HG03439 (cell line): ENCODE data around the gene SLC9A4.

Source experiments
- ATAC-seq: cut with Tn5 transposase; IDR thresholded peaks from one replicate; pipeline ENCODE4 v1.9.1; 2021; ENCODE audit warnings: mild to moderate bottlenecking, moderate library complexity; ENCODE audit not compliant: unreplicated experiment

Gene SLC9A4

DNA sequence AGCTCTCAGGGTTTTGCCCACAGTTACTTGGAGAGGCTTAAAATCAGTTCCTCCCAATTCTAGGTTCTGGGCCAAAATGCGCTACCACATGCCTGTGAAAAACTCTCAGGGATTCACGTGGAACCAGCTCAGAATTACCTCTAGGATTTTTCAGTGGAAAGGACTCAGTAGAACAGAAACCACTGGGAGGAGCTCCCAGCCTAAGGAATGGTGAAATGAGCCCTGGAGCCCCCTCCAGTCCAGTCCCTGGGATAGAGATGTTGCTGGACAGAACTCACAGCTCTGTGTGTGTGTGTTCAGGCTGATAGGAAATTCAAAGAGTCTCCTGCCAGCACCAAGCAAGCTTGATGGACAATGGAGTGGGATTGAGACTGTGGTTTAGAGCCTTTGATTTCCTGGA lies 21.1 kb upstream of the SLC9A4 start:
- no peak for ATAC-seq

DNA sequence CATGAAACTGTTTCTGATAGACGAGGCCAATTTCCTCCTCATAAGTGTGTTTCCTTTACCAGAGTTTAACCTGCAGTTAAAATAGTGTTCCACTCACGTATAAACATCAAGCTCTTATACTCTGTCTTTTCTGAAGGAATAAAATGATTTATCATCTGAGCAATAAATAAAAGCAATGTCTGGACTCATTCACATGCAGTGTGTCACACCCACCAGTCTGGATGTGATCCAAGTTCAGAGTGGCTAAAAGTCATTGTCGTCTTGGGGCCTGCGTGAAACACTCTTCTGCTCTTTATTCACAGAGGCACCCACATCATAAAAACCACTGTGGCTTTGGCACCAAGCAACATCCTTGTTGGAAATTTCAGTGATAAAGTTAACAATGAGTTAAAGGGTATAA lies 19.5 kb upstream of the SLC9A4 start:
- no peak for ATAC-seq

DNA sequence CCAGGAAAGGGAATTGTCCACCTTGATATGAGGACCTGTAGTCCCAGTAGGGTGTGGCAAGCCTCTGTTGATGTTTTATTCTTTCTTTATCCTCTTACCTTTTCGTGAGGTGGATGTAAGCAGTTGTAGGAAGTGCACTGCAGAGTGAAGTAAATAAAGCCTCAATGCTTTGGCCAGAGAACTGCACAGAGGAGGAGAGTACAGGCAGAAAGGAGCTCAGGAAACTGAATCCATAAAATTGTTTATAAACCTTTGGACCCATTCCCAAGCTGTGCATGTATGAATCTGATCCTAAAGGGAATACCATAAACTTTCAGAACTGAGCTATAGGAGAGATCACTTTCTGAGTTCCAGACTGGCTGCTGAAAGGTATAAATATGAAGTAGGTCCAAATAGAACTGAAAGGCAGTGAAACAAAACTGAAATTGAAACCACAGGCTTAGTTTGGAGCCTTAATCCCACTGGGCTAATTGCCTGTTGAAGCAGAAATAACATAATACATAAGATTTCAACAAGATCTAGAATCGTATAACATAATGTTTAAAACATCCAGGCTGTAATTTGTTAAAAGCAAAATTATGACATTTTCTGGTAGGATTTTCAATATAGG lies 17.9 kb upstream of the SLC9A4 start:
- no peak for ATAC-seq

DNA sequence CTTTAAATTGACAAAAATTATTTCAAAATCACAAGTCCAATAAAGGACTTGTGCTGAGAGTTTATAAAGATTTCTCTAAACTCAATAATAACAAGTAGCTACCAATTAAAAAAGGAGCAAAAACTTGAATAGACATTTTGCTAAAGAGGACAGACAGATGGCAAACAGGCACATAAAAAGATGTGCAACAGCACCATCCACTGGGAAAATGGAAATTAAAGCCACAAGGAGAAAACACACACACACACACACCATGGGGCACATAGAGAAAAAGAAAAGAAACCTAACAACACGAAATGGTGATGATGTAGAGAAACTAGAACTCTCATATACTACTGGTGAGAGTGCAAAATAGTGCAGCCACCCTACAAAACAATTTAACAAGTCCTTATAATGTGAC lies 12.6 kb upstream of the SLC9A4 start:
- no peak for ATAC-seq

DNA sequence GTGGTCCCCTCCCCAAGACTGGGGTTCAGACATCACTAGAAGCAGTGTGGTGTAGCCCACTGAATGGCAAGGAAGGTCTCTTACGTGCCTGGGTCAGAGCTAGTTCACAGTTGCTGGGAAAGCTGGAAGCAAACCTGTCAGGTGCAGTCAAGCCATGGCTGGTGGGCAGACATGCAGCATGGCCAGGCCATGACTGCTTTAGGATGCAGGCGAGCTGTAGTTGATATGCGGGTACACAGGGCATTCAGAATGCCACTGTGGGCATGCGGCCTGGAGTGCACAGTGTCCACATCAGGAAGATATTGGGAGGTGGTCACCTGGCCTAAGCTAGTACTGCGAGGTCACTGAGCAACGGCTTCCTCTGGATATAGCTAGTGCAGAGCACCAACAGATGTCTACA lies 11.8 kb upstream of the SLC9A4 start:
- no peak for ATAC-seq

DNA sequence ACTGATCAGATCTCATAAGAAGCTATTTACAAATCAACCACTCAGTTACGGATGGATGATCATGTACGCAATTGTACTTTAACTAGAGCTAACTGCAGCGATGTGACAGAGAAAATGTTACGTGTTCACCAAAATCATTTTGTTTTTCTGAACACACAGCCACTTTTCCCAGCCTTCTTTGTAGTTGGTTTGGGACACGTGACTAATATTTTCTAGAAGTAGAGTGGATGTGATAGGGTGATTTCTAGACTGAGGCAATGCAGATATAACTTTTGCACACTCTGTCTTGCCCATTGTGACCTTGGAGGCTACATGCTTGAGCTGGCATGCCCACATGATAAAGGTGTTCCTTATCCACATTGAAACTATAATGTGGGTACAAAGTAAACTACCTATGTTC lies 9.9 kb upstream of the SLC9A4 start:
- ATAC-seq: no peak

DNA sequence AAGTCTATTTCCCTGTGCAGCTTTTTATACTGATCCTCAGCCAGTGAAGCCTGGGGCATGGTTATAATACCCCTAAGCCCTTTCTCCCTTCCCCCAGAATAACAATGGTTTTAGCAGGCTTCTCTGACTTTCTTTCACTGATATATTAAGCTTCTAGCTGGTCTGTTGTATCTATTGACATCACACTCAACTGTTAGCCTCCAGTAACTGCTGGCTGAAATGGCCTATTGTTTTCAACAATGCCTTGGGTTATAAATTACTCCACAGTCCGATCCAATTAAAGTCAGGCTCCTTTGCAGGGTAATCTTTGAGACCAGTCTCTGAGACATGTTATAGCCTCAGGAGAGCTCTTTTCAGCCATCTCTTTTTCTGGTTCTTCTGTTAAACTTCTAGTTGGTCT lies 2.9 kb upstream of the SLC9A4 start:
- ATAC-seq: no peak

DNA sequence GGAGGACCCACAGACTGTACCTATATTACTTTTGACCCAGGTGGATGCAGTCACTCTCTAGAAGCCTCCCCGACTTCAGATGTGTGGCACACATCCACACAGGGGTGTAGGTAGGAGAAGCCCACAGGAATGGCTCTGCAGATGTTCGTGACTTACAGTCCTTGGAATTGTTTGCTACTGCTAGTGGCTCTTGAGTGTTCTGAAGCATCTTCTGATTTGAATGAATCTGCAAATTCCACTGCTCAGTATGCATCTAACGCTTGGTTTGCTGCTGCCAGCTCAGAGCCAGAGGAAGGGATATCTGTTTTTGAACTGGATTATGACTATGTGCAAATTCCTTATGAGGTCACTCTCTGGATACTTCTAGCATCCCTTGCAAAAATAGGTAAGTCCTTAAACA lies 605 bp downstream of the SLC9A4 start:
- ATAC-seq: no peak

DNA sequence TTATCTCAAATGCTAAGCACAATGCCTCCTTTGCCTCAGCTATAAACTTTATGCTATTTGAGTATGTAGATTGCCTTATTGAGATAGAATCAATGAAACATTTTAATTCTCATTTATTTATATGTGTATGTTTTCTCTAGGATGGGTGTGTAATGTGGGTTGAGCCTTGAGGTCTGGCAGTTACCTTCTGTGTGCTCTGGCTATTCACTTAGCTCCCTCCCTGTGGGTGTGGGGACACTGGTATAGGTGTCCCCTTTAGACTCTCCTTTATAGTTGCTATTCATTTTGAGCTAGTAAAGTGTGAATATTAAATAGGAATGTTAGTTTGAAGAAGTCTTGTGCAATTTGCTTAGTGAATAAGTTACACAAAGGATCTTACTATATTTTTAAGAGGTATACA lies 1.8 kb downstream of the SLC9A4 start:
- ATAC-seq: no peak

DNA sequence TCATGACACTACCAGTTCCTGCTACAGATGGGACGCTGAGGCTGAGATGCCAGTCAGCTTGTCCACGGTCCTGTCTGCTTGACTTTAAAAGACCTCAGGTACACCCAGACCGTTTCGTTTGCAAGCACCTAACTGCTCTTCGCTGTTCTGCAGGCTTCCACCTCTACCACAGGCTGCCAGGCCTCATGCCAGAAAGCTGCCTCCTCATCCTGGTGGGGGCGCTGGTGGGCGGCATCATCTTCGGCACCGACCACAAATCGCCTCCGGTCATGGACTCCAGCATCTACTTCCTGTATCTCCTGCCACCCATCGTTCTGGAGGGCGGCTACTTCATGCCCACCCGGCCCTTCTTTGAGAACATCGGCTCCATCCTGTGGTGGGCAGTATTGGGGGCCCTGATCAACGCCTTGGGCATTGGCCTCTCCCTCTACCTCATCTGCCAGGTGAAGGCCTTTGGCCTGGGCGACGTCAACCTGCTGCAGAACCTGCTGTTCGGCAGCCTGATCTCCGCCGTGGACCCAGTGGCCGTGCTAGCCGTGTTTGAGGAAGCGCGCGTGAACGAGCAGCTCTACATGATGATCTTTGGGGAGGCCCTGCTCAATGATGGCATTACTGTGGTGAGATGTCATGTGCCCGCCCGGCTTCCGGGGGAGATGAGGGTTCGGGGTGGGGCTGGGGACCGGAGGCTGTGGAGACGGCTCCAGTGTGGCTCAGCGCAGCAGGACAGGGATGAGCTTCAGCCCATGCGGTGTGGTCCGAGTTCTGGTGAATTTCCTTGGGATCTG lies 5.9 kb downstream of the SLC9A4 start:
- ATAC-seq: no peak

DNA sequence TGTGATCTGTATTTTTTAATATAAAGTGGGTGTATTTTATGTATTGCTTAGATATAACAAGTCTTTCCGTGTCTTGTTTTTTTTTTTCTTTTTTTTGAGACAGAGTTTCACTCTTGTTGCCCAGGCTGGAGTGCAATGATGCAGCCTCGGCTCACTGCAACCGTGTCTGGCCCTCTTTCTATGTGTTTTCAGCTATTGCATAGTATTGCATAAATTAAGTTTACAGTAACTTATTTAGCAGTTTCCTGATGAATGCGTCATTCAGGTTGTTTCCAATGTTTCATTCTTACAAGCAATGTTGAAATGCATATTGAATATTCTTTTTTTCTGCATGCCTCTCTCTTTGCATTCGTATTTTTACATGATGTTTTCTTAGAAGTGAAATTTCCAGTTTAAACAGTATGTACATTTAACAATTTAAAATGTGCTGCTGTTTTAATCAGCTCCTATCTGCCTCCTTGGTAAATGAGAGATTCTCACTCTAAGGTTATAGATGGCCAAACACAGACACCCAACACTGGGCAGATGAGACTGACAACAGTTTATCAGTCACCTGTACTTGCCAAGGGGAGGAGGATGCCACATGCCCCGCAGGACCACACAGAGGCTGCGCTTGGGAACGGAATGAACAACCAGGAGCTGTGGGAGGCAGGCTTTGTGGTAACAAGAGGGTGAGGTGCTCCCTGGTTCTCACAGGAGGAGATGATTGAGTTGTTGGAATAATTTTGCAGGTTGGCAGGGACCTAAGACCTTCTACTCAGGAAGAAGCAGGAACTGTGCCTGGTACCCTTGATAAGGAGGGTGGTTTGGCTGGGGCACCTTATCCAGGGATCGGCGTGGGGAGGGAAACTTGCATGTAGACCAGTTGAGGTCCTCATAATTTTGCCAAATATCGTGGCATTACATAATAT lies 7.5 kb downstream of the SLC9A4 start:
- no peak for ATAC-seq

DNA sequence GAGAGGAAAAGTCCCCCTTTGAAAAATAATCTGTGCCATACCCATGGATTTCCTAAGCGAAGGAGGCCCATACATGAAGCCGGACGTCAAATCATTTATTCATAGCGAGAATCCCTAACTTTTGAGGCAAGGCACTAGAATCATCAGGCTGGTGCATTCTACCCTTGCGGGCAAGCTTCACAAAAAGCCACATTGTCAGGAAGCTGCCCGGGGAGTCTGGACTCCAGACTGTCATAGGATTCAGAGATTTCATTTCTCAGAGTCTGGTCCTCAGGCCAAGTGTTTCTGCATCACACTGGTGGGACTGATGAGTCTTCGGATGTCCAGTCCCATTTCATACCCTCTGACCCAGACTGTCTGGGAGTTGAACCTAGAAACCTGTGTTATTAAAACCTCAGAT lies 8.9 kb downstream of the SLC9A4 start:
- no peak for ATAC-seq

DNA sequence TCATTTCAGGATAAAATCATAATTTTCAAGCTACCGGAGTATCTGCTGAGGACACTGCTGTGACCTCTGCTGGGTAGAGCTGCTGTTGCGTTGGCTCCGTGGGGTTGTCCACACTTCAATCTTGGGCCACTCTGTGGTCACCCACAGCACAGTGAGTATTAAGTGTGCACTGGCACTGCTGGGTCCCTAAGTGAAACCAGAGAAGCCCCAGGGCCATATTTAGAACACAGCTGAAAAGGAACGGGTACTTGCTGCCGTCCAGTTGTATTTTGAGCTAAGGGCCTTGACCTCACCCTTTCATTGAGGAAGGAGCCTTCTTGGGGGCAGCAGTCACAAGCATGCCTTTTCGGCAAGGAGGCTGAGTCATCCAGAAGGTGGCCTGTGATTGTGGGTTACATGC lies 10.1 kb downstream of the SLC9A4 start:
- ATAC-seq: no peak

DNA sequence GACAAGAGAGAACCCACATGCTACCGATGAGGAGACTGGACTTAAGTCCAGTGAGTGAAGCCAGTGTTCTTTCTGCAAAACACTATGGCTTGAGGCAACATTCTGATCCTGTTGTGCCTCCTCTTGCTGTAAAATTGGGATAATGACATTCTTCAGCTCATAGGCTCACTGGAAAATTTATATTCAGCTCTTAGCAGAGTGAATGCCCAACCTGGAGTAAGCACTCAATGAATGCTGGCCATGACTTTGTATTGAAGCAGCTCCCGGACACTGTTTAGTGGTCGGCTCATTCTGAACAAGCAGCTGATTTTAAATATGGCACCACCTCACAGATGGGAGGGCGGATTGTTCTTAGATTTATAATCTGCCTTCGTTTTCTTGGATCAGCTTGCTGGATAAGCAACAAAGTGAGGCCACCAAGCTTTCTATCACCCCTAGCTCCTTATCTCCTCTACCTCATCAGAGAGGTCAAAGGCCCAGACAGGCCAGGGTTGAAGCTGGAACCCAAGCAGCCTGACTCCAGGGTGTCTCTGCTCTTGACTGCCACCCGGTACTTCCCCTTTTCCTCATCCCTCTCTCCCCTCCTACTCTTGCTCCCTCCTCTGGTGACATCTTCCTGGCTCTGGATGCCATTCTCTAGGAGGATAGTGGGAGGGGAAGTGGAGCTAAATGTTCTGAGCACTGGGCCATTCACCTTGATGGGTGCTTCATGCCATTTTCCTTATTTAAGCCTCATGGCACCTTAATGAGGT lies 11.5 kb downstream of the SLC9A4 start:
- no peak for ATAC-seq

DNA sequence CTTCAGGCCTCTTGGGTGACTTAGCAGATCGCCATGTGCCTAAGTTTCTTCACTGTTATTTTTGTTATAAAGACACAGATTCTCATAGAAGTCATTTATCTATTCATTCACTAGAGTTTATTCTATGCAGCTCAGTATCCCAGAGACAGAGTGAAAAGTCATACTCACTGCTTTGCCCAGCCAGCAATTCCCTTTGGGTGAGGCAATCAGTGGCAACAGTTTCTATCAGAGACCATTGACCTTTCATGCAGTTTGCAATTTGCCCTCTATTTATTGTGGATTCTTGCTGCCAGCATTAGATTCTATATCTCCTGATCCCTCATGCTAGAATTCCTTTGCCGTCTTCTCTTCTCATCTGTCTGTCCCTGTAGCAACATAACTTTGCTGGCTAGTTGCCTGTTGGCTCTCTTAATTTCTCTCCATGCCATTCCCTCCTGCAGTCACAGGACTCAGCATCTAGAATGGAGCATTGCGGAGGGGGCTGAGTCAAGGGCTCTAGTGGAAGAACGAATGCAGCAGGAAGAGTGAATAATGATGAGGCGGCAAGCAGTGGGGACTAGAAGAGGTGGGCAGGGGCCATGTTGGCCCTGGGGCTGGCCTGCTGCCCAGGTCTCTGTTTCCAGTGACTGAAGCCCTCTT lies 12.2 kb downstream of the SLC9A4 start:
- ATAC-seq: no peak

DNA sequence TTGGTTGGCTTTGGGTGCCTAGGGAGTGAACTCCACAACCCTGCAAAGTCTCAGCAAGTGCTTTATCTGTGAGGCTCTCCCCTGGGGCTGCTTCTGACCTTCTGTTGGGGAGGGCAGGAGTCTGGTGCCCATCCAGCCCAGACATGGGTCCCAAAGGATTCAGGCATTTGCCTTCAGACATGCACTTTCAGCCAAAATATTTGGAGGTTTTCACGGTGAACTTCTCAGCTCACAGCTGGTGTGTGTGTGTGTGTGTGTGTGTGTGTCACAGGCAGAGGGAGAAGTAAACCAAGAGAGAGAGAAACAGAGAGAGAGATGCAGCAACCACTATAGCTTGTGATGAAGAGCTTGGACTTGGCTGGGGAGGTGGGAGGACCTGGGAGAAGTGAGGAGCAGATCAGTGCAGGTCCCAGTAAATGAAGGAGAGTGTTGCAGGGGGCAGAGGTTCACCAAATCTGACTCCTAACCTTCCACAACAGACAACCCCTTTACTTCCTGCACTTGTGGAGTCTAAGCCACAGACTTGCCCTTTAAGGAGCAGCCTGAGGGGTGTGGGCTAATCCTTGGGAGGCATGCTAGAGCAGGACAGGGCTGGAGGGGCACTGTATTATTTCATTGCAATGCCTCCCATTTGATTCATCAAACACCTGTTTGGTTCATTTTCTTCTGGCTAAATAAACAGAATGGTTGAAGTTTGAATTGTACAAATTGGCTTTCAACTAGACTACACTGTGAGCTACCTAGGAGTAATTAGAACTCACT lies 14.1 kb downstream of the SLC9A4 start:
- ATAC-seq: no peak

DNA sequence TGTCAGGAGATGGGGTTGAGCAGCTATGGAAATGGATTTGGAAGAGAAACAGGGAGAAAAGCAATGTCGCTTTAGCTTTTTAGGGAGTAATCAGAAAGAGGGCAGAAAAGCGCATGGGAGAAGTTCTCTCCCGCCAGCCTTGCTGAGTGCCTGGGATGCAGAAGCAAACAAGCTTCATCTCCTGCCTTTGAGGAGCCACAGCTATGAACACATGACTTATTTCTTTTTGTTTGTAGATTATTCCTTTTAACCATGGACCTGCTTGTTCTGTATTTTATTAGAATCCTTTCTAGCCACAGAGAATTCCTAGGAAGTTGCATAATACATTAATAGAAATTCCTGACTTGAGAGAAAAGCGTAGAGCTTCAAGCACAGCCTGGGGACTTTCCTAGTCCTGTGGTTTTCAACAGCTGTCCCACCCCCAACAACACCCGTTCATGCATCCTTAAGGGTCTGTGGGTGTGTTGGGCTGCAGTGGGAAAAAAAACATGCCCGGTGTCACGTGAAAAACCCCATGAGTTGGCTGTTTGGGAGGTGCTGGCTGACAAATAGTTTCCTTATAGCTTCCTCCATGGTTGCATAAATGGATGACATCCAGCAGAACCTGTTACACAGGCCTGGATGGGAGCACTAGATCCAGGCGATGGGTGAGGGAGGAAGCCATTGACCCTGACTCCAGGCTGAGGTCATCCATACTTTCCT lies 14.9 kb downstream of the SLC9A4 start:
- ATAC-seq: no peak

DNA sequence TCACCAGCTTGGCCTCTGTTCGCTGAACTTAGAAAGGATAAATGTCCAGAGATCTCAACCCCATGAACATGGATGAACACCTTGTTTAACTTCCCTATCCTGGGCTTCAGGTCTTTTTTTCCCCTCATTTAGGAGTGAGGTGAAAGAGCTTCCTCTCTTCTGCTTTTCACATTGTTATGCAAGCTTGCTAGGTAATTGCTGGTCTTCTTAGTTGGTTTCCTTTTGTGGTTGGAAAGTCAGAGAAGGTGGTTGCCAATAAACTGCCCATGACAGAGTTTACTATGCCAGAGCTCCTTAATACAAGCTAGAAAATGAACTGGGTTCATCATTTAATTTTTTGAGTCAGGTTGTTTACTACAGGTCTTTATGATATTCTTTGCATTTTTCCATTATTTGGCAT lies 16.6 kb downstream of the SLC9A4 start:
- no peak for ATAC-seq

DNA sequence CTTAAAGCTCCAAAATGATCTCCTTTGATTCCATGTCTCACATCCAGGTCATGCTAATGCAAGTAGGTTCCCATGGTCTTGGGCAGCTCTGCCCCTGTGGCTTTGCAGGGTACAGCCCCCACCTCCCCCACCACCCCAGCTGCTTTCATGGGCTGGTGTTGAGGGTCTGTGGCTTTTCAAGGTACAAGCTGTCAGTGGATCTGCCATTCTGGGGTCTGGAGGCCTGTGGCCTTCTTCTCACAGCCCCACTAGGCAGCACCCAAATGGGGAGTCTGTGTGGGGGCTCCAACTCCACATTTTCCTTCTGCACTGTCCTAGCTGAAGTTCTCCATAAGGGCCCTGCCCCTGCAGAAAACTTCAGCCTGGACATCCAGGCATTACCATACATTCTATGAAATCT lies 19.0 kb downstream of the SLC9A4 start:
- ATAC-seq: no peak
